Gastroesophageal sphincter (tissue), 4 donors: ENCODE data around the gene ADRA2A. TPM values are rescaled to one million over a fixed set of nuclear protein-coding genes. Genes with fewer than 3 reads are reported as not detected.

Experiments used
- ATAC-seq: fragments of 150-250 bp; one replicate; pipeline ENCODE4 v1.9.1; 2016; ENCODE audit warnings: mild to moderate bottlenecking, moderate library complexity
- H3K27ac ChIP-seq, 4 donors: fragments of 200-600 bp; sonication (generic) in 3 of 4; 1 replicate in 3 of 4; 2 replicates in 1 of 4; pipeline ENCODE4 v1.5.1; 2016 to 2019
- H3K27me3 ChIP-seq: fragments of 200-600 bp; sonication (generic); one replicate; pipeline ENCODE4 v1.5.1; 2019
- H3K36me3 ChIP-seq, 2 donors: fragments of 200-600 bp; sonication (generic); one replicate each; pipeline ENCODE4 v1.5.1; 2019; ENCODE audit warnings: control low read depth in 1 of 2
- H3K4me1 ChIP-seq, 3 donors: fragments of 200-600 bp; sonication (generic); 1 replicate in 2 of 3; 2 replicates in 1 of 3; pipeline ENCODE4 v1.5.1; 2016 to 2019; ENCODE audit warnings: control low read depth in 2 of 3
- H3K4me3 ChIP-seq, 2 donors: fragments of 200-600 bp; sonication (generic); one replicate each; pipeline ENCODE4 v1.5.1; 2019; ENCODE audit warnings: mild to moderate bottlenecking in 1 of 2, moderate library complexity in 1 of 2
- H3K9me3 ChIP-seq, 3 donors: fragments of 200-600 bp; sonication (generic); one replicate each; pipeline ENCODE4 v1.5.1; 2017 to 2019; ENCODE audit warnings: control low read depth in 2 of 3
- EP300 ChIP-seq: sonication (generic); formaldehyde crosslinking; IDR thresholded peaks from one replicate; pipeline ENCODE4 v1.6.1; 2017; ENCODE audit warnings: antibody characterized with exemption, mild to moderate bottlenecking
- POLR2A ChIP-seq, 2 donors: fragments of 450-650 bp; IDR thresholded peaks; one replicate each; pipeline ENCODE4 v1.6.1; 2017; ENCODE audit warnings: antibody characterized with exemption in 2 of 2, mild to moderate bottlenecking in 2 of 2, moderate library complexity in 1 of 2
- POLR2AphosphoS5 ChIP-seq: sonication (generic); formaldehyde crosslinking; IDR thresholded peaks from one replicate; pipeline ENCODE4 v1.6.1; 2017; ENCODE audit warnings: antibody characterized with exemption
- WGBS, 2 donors: methylation state at CpG; one replicate each; pipeline ENCODE4 v1.1.5; 2018; ENCODE audit warnings: low coverage in 1 of 2; 5-methylcytosine and 5-hydroxymethylcytosine counted together
- total RNA-seq, 4 donors: library from RNA; depleted of rRNA; stranded (reverse); fragments of >200 nt; gene quantifications; one replicate each; pipeline ENCODE4 v1.1.0, GENCODE V29; 2016
- TF ChIP-seq, protein P1 (sequence below), 4 experiments: fragments of 200-600 bp in 2 of 4; fragments of 450-650 bp in 2 of 4; sonication (generic) in 1 of 4; IDR thresholded peaks; one replicate each; pipeline ENCODE4 v1.5.1; 2017 to 2019; ENCODE audit warnings: antibody characterized with exemption in 4 of 4, mild to moderate bottlenecking in 2 of 4, moderate library complexity in 2 of 4

ADRA2A gene
- total RNA-seq, 4 donors from 2014 or later: 0.62 to 2.7 (median 1.6) TPM

DNA sequence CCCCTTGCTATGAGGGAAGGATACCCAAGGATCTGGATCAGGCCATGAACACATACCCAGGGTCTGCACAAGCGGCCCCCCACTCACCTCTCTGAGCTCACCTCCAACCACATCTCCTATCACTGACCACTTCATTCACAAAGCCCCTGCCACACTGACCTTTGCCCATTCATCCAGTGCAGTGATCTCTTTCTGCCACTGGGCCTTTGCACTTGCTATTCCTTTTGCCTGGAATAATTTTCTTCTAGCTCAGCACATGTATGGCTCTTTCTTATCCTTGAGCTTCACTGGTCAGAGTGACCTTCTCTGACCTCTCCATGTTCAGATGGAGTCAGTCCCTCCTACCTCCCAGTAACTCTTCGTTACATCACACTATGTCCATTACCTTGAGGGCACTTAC lies 48.3 kb downstream of the ADRA2A start:
- Histone ChIP-seq H3K4me1 (no peaks in the 10 kb centered on the region), H3K36me3 (no peaks in the 10 kb centered on the region), H3K27me3 (peaks cover 31% of the 10 kb centered on the region), H3K27ac (no peak overlapping the region), H3K9me3 (no peaks in the 10 kb centered on the region), H3K4me3 (no peak overlapping the region)
- no peak for ATAC-seq
- 88 to 90% methylated on average over 2 of the region's 2 CpGs for WGBS, 2 donors
- TF ChIP-seq POLR2A (IDR thresholded peaks at IDR 0.05): no peak
- TF ChIP-seq, protein P1, sequence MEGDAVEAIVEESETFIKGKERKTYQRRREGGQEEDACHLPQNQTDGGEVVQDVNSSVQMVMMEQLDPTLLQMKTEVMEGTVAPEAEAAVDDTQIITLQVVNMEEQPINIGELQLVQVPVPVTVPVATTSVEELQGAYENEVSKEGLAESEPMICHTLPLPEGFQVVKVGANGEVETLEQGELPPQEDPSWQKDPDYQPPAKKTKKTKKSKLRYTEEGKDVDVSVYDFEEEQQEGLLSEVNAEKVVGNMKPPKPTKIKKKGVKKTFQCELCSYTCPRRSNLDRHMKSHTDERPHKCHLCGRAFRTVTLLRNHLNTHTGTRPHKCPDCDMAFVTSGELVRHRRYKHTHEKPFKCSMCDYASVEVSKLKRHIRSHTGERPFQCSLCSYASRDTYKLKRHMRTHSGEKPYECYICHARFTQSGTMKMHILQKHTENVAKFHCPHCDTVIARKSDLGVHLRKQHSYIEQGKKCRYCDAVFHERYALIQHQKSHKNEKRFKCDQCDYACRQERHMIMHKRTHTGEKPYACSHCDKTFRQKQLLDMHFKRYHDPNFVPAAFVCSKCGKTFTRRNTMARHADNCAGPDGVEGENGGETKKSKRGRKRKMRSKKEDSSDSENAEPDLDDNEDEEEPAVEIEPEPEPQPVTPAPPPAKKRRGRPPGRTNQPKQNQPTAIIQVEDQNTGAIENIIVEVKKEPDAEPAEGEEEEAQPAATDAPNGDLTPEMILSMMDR (IDR thresholded peaks at IDR 0.05): no peak
- TF ChIP-seq EP300: no peak
- TF ChIP-seq POLR2AphosphoS5: no peak

DNA sequence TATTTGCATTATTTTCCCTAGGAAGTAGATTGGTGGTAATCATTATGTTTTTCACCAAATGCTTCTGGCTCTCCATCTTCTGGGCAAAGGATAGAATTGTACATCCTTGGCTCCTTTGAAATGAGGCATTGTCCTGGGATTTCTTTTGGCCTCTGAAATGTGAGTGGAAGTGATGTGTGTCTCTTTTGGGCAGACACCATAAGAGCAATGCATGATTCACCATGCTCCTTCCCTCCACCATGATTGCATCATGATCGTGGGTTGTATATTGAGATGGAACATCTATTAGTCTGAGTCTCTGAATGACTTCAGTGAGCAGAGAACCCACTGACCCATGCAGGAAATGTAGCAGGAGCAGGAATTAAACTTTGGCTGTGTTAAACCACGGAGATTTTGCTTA lies 49.2 kb downstream of the ADRA2A start:
- Histone ChIP-seq H3K4me1 (no peaks in the 10 kb centered on the region), H3K36me3 (no peaks in the 10 kb centered on the region), H3K27ac (no peak overlapping the region), H3K9me3 (no peaks in the 10 kb centered on the region), H3K27me3 (peaks cover 31% of the 10 kb centered on the region), H3K4me3 (no peak overlapping the region)
- 33 to 63% methylated on average over 1 of the region's 2 CpGs for WGBS, 2 donors
- ATAC-seq: no peak
- no peak for TF ChIP-seq POLR2AphosphoS5
- no peak for TF ChIP-seq EP300
- TF ChIP-seq, protein P1 (IDR thresholded peaks at IDR 0.05): no peak
- no peak for TF ChIP-seq POLR2A (IDR thresholded peaks at IDR 0.05)

DNA sequence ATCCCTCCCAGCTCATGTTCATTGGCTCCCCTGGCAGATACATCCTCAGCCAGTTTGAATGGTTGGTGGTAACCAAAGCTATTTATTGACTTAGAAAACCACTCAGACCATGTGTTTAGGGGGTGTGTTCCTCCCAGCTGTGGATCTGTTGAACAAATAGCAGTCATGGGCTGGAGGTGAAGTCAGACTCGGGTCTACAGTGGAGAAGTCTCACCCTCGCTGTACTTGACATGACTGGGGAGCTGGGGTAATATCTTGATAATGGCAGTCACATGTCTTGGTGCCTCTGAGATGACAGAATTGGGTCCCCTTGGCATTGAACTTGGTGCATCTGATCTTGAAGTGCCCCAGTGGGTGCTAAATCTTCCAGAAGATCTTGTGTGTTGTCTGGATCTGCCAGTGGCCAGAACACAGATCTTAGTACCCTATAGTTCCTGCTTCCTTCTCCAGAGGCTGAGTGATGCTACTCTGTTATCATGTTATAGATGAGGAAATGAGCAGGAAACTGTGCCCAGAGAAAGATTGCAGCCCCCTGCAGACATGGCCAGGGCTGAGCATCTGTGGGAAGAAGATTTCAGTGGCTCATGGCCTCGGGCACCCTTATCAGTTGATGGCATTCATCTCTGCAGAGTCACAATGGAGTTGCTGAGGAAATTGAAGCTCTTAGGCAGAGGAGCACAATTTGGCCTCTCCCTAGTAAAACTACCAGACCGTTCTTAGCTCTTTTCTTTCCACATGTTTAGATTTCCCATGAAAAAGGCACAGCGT lies 50.4 kb downstream of the ADRA2A start:
- Histone ChIP-seq H3K9me3 (no peaks in the 10 kb centered on the region), H3K36me3 (no peaks in the 10 kb centered on the region), H3K4me3 (no peak overlapping the region), H3K4me1 (no peaks in the 10 kb centered on the region), H3K27ac (no peak overlapping the region), H3K27me3 (peaks cover 36% of the 10 kb centered on the region)
- ATAC-seq: no peak
- TF ChIP-seq POLR2AphosphoS5 (no peak), POLR2A (IDR thresholded peaks at IDR 0.05) (no peak), EP300 (no peak)
- TF ChIP-seq, protein P1 (IDR thresholded peaks at IDR 0.05): no peak
- 42 to 64% methylated on average over 4 to 5 of the region's 5 CpGs for WGBS, 2 donors

DNA sequence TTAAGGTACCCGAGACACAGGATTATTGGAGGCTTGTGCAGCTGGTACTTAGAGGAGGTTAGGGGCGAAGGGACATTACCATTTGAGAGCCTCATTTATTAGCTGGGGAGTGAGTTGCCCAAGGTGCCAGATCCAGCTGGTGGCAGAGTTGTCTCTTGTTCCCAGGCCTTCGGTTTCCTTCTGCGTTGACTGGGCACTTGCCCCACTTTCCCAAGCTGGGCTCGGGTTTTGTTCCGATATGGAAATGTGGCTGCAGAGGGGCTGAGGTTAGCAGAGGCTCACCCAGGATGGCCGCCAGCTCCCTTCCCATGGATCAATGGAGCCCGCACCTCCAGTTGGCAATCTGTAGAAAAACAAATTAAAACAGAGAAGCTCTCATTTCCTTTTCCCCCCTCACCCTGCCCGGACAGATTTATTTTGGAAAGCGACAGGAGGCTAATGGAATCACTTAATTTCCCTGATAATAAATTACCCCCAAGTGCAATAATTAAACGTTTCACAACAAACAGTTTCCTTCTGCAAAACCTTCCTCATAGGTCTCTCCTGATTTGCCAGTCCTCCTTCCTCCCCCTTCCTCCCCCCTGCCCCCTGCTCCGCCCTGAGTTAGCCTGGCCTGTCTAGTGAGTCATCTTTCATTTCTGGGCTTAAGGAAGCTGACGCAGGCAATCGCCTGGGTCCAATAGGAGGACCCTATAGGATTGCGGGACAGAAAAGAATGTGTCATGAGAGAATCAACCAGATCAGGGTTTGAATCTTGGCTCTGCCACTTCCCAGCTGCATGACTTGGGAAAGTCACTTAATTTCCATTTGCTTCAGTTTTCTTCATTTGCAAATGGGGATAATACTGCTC lies 51.7 kb downstream of the ADRA2A start:
- Histone ChIP-seq H3K4me1 (no peaks in the 10 kb centered on the region), H3K4me3 (no peak overlapping the region), H3K36me3 (no peaks in the 10 kb centered on the region), H3K9me3 (peaks cover 0 to 7% (median 0%) of the 10 kb centered on the region in 3 donors), H3K27ac (no peak overlapping the region), H3K27me3 (peaks cover 29% of the 10 kb centered on the region)
- TF ChIP-seq POLR2AphosphoS5 (no peak), EP300 (no peak)
- WGBS, 2 donors: 54 to 56% methylated on average over 6 to 12 of the region's 15 CpGs
- peak; percentile 77 for ATAC-seq

DNA sequence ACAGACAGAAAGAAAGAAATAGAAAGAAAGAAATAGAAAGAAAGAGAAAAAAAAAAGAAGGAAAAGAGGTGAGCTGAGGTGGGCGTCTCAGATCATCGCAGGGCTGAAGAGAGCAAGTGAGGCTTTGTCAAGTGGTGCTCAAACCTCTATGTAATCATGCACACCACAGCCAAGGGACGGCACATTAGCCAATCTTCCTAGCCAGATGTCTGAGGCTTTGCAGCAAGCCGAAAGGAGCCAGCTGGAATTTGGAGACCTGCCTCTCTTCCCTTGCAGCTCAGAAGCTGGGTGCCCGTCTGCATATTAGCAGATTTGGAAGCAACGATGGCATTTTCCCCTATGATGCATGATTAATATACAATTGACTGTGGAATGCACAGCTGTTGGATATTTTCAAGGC lies 52.5 kb downstream of the ADRA2A start:
- Histone ChIP-seq H3K4me1 (no peaks in the 10 kb centered on the region), H3K36me3 (no peaks in the 10 kb centered on the region), H3K9me3 (peaks cover 0 to 7% (median 0%) of the 10 kb centered on the region in 3 donors), H3K27me3 (peaks cover 23% of the 10 kb centered on the region), H3K4me3 (no peak overlapping the region), H3K27ac (no peak overlapping the region)
- no peak for TF ChIP-seq EP300
- no peak for TF ChIP-seq POLR2A (IDR thresholded peaks at IDR 0.05)
- no peak for TF ChIP-seq POLR2AphosphoS5
- TF ChIP-seq, protein P1 (IDR thresholded peaks at IDR 0.05): no peak
- ATAC-seq: no peak
- 34 to 60% methylated on average over 1 to 6 of the region's 6 CpGs for WGBS, 2 donors
